ENCODE data around the gene CYB5R4.
"Not testable (repeated sequence)": the region's sequence is repeated elsewhere in the genome, so short reads cannot be mapped to it uniquely, and the experiment has no call there.

The CYB5R4 gene

DNA sequence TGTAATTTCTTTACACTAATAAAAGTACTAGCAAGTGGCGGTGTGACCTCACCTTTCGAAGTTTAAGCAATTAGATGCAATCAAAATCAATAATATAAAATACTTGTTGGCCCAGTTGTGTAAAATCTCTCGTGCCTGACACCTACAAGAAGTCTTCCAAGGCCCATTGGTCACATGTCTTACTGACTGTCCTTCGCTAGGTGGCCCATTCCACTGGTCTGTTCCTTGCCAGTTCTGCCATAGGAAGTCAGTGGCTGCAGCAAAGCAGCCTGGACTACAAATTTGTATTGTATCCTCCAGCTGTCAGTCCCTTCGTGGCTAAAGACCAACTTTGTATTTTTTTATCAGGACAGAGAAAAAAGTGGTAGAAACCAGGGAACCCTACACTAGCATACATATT lies 61.8 kb downstream of the CYB5R4 start:
- no peak overlapping the region for H3K9ac ChIP-seq (ENCODE audit: low read depth, low read length)
- no peaks in the 10 kb centered on the region for H3K9me3 ChIP-seq (ENCODE audit: control insufficient read depth, insufficient read depth, low read length)
- no peaks in the 10 kb centered on the region for H3K27me3 ChIP-seq (ENCODE audit: control insufficient read depth, insufficient read depth, low read length)
- H3K4me3 ChIP-seq (ENCODE audit: low read depth, low read length), result no peak overlapping the region
- H3K36me3 ChIP-seq (ENCODE audit: control insufficient read depth, insufficient read depth, low read length), result no peaks in the 10 kb centered on the region
- H3K4me1 ChIP-seq (ENCODE audit: control insufficient read depth, insufficient read depth, low read length), result no peaks in the 10 kb centered on the region

- Histone ChIP-seq H3K9ac (ENCODE audit: low read depth, low read length) (no peak overlapping the region), H3K9me3 (ENCODE audit: control insufficient read depth, insufficient read depth, low read length) (no peaks in the 10 kb centered on the region), H3K4me3 (ENCODE audit: low read depth, low read length) (no peak overlapping the region), H3K36me3 (ENCODE audit: control insufficient read depth, insufficient read depth, low read length) (no peaks in the 10 kb centered on the region), H3K4me1 (ENCODE audit: control insufficient read depth, insufficient read depth, low read length) (no peaks in the 10 kb centered on the region), H3K27me3 (ENCODE audit: control insufficient read depth, insufficient read depth, low read length) (no peaks in the 10 kb centered on the region)
These were observed 68.0 kb downstream of the CYB5R4 start for GRCh38 chr6:83927470-83927869.

- Histone ChIP-seq H3K4me3 (ENCODE audit: low read depth, low read length) (no peak overlapping the region), H3K4me1 (ENCODE audit: control insufficient read depth, insufficient read depth, low read length) (no peaks in the 10 kb centered on the region), H3K27me3 (ENCODE audit: control insufficient read depth, insufficient read depth, low read length) (no peaks in the 10 kb centered on the region), H3K9me3 (ENCODE audit: control insufficient read depth, insufficient read depth, low read length) (no peaks in the 10 kb centered on the region), H3K36me3 (ENCODE audit: control insufficient read depth, insufficient read depth, low read length) (no peaks in the 10 kb centered on the region), H3K9ac (ENCODE audit: low read depth, low read length) (no peak overlapping the region)
These were observed 68.8 kb downstream of the CYB5R4 start for GRCh38 chr6:83928286-83928685.

- H3K36me3 ChIP-seq (ENCODE audit: control insufficient read depth, insufficient read depth, low read length); H3K4me3 ChIP-seq (ENCODE audit: low read depth, low read length); H3K4me1 ChIP-seq (ENCODE audit: control insufficient read depth, insufficient read depth, low read length); H3K27me3 ChIP-seq (ENCODE audit: control insufficient read depth, insufficient read depth, low read length); H3K9me3 ChIP-seq (ENCODE audit: control insufficient read depth, insufficient read depth, low read length); H3K9ac ChIP-seq (ENCODE audit: low read depth, low read length): not testable (repeated sequence)
These were observed 86.8 kb downstream of the CYB5R4 start for GRCh38 chr6:83946201-83946833.

- not testable (repeated sequence) for H3K36me3 ChIP-seq (ENCODE audit: control insufficient read depth, insufficient read depth, low read length); H3K9me3 ChIP-seq (ENCODE audit: control insufficient read depth, insufficient read depth, low read length); H3K4me3 ChIP-seq (ENCODE audit: low read depth, low read length); H3K9ac ChIP-seq (ENCODE audit: low read depth, low read length); H3K4me1 ChIP-seq (ENCODE audit: control insufficient read depth, insufficient read depth, low read length); H3K27me3 ChIP-seq (ENCODE audit: control insufficient read depth, insufficient read depth, low read length)
These were observed 88.5 kb downstream of the CYB5R4 start for GRCh38 chr6:83947983-83948382.

- no peaks in the 10 kb centered on the region for H3K27me3 ChIP-seq (ENCODE audit: control insufficient read depth, insufficient read depth, low read length)
- no peak overlapping the region for H3K4me3 ChIP-seq (ENCODE audit: low read depth, low read length)
- no peak overlapping the region for H3K9ac ChIP-seq (ENCODE audit: low read depth, low read length)
- no peaks in the 10 kb centered on the region for H3K9me3 ChIP-seq (ENCODE audit: control insufficient read depth, insufficient read depth, low read length)
- H3K4me1 ChIP-seq (ENCODE audit: control insufficient read depth, insufficient read depth, low read length), result peaks cover 12% of the 10 kb centered on the region
- H3K36me3 ChIP-seq (ENCODE audit: control insufficient read depth, insufficient read depth, low read length), result no peaks in the 10 kb centered on the region
These were observed 89.4 kb downstream of the CYB5R4 start for GRCh38 chr6:83948851-83949250.

- H3K36me3 ChIP-seq (ENCODE audit: control insufficient read depth, insufficient read depth, low read length); H3K4me3 ChIP-seq (ENCODE audit: low read depth, low read length); H3K9ac ChIP-seq (ENCODE audit: low read depth, low read length); H3K27me3 ChIP-seq (ENCODE audit: control insufficient read depth, insufficient read depth, low read length); H3K9me3 ChIP-seq (ENCODE audit: control insufficient read depth, insufficient read depth, low read length): not testable (repeated sequence)
- peaks cover 12% of the 10 kb centered on the region for H3K4me1 ChIP-seq (ENCODE audit: control insufficient read depth, insufficient read depth, low read length)
These were observed 91.9 kb downstream of the CYB5R4 start for GRCh38 chr6:83951423-83951822.

- peak overlapping the region; percentile 16 for H3K4me3 ChIP-seq (ENCODE audit: low read depth, low read length)
- peaks cover 12% of the 10 kb centered on the region for H3K4me1 ChIP-seq (ENCODE audit: control insufficient read depth, insufficient read depth, low read length)
- H3K9me3 ChIP-seq (ENCODE audit: control insufficient read depth, insufficient read depth, low read length), result no peaks in the 10 kb centered on the region
- H3K9ac ChIP-seq (ENCODE audit: low read depth, low read length), result no peak overlapping the region
- no peaks in the 10 kb centered on the region for H3K36me3 ChIP-seq (ENCODE audit: control insufficient read depth, insufficient read depth, low read length)
- no peaks in the 10 kb centered on the region for H3K27me3 ChIP-seq (ENCODE audit: control insufficient read depth, insufficient read depth, low read length)
These were observed 93.3 kb downstream of the CYB5R4 start for GRCh38 chr6:83952830-83953229.

DNA sequence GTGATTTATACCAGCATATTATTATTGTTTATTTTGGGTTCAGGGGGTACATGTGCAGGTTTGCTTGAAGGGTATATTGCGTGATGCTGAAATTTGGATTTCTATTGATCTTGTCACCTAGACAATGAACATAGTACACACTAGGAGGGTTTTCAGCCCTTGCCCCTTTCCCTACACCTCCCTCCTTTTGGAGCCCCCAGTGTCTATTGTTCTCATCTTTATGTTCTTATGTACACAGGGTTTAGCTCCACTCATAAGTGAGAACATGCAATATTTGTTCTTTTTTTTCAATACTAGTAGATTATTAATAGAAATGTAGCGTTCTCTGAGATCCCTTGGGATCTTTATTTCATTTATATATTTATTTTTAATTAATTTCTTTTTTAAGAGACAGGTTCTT lies 94.9 kb downstream of the CYB5R4 start:
- Histone ChIP-seq H3K4me1 (ENCODE audit: control insufficient read depth, insufficient read depth, low read length) (peaks cover 12% of the 10 kb centered on the region), H3K36me3 (ENCODE audit: control insufficient read depth, insufficient read depth, low read length) (no peaks in the 10 kb centered on the region), H3K4me3 (ENCODE audit: low read depth, low read length) (no peak overlapping the region), H3K9ac (ENCODE audit: low read depth, low read length) (no peak overlapping the region), H3K27me3 (ENCODE audit: control insufficient read depth, insufficient read depth, low read length) (no peaks in the 10 kb centered on the region), H3K9me3 (ENCODE audit: control insufficient read depth, insufficient read depth, low read length) (no peaks in the 10 kb centered on the region)

- Histone ChIP-seq H3K27me3 (ENCODE audit: control insufficient read depth, insufficient read depth, low read length) (no peaks in the 10 kb centered on the region), H3K4me3 (ENCODE audit: low read depth, low read length) (no peak overlapping the region), H3K4me1 (ENCODE audit: control insufficient read depth, insufficient read depth, low read length) (peaks cover 3% of the 10 kb centered on the region), H3K9ac (ENCODE audit: low read depth, low read length) (no peak overlapping the region), H3K36me3 (ENCODE audit: control insufficient read depth, insufficient read depth, low read length) (no peaks in the 10 kb centered on the region), H3K9me3 (ENCODE audit: control insufficient read depth, insufficient read depth, low read length) (no peaks in the 10 kb centered on the region)
These were observed 98.8 kb downstream of the CYB5R4 start for GRCh38 chr6:83958241-83958685.

- H3K9me3 ChIP-seq (ENCODE audit: control insufficient read depth, insufficient read depth, low read length), result no peaks in the 10 kb centered on the region
- no peak overlapping the region for H3K4me3 ChIP-seq (ENCODE audit: low read depth, low read length)
- H3K27me3 ChIP-seq (ENCODE audit: control insufficient read depth, insufficient read depth, low read length), result no peaks in the 10 kb centered on the region
- no peaks in the 10 kb centered on the region for H3K4me1 ChIP-seq (ENCODE audit: control insufficient read depth, insufficient read depth, low read length)
- peaks cover 4% of the 10 kb centered on the region for H3K36me3 ChIP-seq (ENCODE audit: control insufficient read depth, insufficient read depth, low read length)
- H3K9ac ChIP-seq (ENCODE audit: low read depth, low read length), result no peak overlapping the region
These were observed 101.2 kb downstream of the CYB5R4 start for GRCh38 chr6:83960664-83961063.

DNA sequence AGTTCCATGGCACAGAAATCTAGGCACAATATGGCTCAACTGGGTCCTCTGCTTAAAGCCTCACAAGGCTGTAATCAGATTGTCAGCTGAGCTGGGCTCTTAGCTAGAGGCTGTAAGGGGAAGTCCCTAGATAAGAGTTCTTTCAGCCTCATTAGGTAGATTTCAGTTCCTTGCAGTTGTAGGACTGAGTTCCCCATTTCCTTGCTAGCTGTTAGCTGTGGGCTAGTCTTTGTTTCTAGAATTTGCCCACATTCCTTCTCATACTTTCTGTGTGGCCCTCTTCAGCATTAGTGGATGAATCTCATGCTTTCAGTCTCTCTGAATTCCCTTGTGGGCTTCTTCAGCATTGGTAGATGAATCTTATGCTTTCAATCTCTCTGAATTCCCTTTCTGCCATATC lies 103.1 kb downstream of the CYB5R4 start:
- Histone ChIP-seq H3K9me3 (ENCODE audit: control insufficient read depth, insufficient read depth, low read length) (peaks cover 3% of the 10 kb centered on the region), H3K4me1 (ENCODE audit: control insufficient read depth, insufficient read depth, low read length) (no peaks in the 10 kb centered on the region), H3K27me3 (ENCODE audit: control insufficient read depth, insufficient read depth, low read length) (no peaks in the 10 kb centered on the region), H3K36me3 (ENCODE audit: control insufficient read depth, insufficient read depth, low read length) (peaks cover 4% of the 10 kb centered on the region), H3K9ac (ENCODE audit: low read depth, low read length) (no peak overlapping the region), H3K4me3 (ENCODE audit: low read depth, low read length) (no peak overlapping the region)
